Erythroblast (primary cell): ENCODE results near the gene SNX33.
"Not testable (repeated sequence)": the region's sequence is repeated elsewhere in the genome, so short reads cannot be mapped to it uniquely, and the experiment has no call there.

Experiments used
- GATA1 ChIP-seq: IDR thresholded peaks from 2 replicates; pipeline ENCODE4 v1.6.1; 2011; ENCODE audit warnings: low read depth, mild to moderate bottlenecking, control low read depth, low read length, moderate library complexity
- POLR2A ChIP-seq: IDR thresholded peaks from 2 replicates; pipeline ENCODE4 v1.6.1; 2011; ENCODE audit warnings: mild to moderate bottlenecking, low read length

DNA sequence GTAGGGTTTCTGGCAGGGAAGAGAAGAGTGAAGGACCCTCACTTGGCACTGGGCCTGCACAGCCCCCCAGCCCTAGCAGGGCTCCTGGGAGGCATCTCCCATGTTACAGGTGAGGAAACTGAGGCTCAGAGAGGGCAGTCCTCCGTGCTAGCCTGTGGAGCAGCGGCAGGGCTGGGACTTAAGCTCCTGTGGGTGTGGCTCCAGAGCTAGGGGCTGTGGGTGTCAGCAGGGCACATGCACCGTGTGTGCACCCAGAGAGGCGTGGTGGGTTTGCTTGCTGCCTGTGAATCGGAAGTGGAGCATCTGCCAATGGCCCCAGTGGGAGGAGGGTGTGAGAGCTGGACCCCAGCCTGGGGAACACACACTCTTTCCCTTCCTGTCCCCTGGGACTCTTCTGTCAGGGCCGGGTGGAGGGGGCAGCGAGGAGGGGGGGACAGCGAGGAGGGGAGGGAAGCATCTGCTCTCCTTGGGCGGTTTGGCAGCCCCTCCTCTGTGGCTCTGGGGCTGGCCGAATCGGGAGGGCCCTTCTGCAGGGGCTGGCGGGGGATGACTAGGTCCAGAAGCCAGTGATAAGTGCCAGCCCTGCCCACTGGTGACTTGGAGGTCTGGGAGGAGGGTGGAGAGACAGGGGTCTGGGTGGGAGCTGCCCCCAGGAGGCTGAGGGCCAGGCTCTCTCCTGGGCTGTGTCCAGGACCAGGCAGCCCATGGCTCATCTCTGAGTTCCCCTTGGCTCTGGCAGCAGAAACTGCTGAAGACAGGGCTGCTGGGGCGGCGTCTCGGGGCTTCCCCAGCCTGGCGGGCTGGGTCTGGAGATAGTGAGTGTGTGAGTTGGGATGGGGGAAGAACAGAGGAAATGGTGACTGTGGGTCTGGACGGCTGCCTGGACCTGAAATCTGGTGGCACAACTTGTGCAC is 52.5 kb downstream of the SNX33 start:
- TF ChIP-seq POLR2A = peak; percentile 27
- TF ChIP-seq GATA1 = not testable (repeated sequence)
